Stimulated activated CD4-positive, alpha-beta T cell treated with anti-CD3 and anti-CD28 coated beads, Interleukin-15, amount 100 ng/mL, for 48 hours (primary cell): Measurements from ENCODE around the gene TMEM17.

Source experiments
- DNase-seq, 2 donors: peaks; one replicate each; pipeline ENCODE4 v3.0.0-alpha.2; 2020; ENCODE audit warnings: low read depth in 2 of 2

TMEM17 gene

DNA sequence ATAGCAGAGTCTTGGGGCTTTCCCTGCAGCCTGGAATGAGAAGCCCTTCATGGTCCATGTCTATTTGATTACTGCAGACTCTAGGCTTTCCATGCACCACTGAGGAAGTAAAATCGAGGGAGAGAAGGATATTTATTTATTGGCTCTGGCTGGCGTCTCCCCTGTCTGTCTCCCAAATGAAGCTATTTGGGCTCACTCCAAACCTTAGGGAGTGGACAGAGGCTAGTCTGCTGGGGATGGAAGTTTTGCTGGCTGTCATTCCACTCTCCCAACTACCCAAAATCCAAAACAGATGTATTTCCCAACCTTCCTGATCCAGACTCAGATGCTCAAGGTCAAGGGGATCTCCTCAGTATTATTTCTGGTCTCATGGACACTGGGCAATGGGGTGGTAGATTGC is 33.7 kb downstream of the TMEM17 start:
- DNase-seq: no peak

DNA sequence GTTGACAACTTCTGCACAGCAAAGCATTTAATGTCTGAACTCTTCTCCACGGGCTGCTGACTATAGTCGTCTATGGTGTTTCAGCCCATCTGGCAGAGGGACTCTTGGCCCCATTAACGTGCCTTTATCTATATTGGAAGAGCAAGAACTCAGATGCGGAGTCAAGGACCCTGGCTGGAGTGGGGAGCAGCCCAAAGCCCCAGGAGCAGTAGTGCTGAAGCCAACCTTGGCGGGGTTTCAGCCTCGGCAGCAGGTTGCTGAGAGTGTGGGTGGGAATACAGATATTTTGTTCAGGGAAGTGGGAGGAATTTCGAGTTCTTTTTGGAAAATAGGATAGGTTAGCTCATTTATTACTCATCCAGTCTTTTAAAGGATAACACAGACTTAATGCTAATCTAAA is 34.2 kb downstream of the TMEM17 start:
- no peak for DNase-seq

DNA sequence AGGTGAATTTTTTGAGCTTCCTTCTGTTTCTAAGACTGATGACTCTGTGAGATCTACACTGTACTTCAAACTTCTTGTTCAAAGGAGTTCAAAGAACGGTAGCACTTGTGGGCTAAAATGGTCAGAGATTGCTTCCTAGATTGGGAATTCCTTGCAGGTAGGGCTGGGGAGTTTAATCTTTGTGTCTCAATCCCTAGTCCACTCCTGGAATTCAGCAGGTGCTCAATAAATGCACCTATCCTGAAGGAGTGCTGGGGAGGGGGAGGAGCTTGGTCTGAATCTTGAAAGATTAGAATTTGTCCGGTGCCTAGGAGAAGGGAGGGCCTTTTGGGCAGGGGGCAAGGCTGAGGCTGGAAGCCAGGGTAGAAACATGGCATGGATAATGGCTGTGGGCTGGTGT is 34.6 kb downstream of the TMEM17 start:
- no peak for DNase-seq

DNA sequence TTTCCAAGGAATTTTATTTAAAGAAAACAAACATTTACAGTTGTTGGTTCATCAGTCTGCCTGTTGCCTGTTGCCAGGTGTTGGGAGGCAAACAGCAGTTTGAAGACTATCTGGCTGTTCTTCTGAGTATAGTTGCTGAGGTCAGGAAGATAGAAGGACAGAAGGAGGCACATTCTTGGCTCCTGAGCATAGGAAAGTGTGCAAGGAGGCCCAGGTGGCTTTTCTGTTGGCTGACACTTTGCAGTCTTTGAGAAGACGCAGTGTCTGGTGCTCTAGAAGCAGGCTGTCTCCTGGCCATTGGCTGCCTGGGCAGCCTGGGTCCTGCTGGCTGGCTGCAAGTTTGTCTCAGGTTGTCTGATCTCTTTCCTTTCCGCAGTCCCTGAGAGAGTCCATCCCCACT is 36.4 kb downstream of the TMEM17 start:
- no peak for DNase-seq

DNA sequence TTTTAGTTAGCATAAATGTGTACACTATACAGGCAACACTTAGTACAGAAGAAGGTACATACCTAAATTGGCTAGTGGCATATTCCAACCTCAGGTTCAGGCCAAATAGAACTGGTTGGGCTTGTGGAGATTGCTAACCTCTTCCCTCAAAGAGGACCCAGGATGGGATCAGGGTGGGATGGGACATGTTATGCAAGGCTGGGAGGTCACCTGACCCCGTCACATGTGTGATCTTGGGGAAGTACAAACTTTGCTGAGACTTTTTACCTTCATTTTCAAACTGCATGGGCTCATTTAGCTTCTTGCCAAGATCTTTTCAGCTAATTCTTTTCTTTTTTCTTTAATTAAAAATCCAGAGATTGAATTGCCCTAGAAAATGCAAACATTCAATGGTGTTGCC is 36.9 kb downstream of the TMEM17 start:
- no peak for DNase-seq

DNA sequence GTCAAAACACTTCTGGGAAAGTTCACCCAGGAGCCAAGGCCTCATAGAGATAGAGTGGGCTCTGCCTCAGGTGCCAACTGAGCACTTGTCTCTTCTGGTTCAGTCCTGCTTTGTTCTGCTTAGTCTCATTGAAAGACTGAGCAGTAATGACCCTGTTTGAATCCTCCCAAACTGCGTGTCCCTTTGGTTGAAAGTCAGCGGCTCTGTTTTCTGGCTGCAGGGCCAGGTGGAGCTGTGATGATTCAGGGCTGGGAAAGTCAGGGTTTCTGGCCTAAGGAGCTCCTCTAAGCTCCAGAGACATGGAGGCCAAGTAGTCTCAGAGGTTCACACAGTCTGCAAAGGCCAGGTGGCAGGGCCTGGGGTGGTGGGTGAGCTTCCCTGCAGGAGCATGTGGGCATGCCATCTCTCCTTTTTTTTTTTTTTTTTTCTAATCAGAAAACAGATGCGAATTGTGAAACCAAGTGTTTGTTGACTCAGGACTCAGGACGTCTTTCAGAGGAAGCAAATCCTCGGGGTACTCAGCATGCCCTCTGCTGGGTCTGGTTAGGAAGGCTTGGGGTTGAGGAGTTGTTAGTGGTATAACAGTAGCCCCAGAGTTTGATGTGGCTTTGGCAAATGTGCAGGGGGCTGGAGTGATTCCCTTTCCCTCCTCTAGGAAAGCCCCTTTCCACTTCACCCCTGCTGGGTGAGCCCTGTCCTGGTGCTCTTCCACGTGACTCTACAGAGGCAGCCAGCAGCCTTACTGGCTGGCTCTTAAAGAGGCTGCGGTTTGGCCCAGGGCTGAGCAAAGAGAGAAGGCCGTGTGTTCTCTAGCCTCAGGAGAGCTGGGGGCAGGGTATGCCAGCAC is 38.3 kb downstream of the TMEM17 start:
- no peak for DNase-seq

DNA sequence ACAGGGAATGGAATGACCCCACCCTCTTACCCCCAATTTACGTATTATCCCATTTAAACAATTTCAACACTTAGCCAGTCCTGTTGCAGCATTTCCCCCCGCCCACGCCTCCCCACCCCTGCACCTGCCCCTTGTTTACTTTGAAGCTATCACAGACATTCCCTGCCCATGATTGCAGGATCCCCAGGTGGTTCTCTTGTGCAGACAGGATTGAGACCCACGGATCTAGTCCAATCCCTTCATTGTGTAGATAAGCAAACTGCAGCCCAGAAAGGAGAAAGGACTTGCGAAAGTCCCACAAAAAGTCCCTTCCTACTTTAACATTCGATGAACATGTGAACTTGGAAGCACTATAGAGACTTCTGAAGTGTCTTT is 38.9 kb downstream of the TMEM17 start:
- DNase-seq: no peak

DNA sequence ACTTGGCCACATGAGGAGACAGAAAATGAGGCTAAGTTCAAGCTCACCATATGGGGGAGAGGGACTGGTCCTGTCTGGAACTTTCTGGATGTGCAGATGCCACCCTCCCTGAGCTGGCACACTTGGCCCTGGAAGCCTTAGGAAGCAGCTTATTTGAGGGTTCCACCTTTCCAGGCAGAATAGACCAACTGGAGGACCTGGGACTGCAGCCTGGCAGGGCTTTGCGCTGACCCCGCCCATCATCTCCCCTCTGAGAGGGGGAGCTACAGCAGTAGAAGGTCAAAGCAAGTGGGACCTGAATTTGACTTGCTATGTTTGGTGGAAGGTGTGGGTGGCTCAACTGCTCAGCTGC is 39.5 kb downstream of the TMEM17 start:
- DNase-seq: no peak

DNA sequence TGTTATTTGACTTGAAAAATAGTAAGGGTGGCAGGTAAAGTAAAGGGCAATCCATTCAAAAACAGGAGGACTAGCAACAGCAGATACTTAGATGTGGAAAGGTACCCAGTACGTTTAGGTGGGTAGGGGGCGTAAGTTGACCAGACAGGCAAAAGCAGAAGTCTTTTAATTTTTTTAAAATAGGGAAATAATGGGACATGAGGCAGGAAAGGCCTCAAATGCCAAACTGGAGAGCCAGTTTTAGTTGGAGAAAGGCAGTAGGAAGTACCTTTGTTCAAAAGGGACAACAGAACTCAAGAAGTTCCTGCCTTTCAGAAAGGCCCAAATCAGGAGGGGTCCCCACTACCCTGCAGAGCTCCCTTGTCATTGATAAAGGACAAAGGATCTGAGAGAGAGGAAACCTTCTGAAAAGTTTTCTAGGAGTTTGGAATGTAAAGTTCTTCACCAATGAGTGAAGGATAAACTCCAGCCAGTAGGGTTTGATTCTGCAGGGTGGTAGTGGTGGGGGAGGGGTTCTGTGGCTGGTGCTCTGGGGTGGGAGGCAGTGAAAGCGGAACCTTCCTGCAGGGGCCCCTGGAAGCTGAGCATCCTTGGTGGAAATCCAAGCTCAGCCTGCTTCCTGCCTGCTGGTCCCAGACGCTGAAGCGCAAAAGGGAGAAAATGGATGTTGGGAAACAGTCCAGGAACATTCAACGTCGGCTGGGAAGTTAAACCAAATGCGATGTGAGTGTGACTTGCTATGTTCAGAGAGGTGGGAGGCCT is 40.1 kb downstream of the TMEM17 start:
- DNase-seq: no peak

DNA sequence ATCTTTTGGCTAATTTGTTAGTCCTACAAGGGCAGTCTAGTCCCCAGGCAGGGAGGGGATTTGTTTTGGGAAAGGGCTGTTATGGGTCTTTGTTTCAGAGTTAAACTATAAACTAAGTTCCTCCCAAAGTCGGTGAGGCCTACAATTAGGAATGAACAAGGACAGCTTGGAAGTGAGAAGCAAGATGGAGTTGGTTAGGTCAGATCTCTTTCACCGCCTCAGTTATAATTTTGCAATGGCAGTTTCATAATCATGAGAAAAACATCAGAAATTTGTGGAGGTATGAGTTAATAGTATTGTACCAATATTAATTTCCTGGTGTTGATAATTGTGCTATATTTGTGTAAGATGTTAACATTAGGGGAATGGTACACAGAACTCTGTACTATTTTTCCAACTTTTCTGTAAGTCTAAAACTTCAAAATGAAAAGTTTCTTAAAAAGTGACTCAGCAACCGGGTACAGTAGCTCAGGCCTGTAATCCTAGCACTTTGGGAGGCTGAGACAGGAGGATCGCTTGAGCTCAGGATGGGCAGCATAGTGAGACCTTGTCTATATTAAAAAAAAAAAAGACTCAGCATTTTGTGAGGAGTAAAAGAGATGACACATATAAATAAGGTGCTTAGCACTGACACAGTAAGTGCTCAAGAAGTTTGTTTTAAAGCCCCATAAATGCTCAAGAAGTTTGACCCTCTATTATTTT is 40.8 kb downstream of the TMEM17 start:
- no peak for DNase-seq

DNA sequence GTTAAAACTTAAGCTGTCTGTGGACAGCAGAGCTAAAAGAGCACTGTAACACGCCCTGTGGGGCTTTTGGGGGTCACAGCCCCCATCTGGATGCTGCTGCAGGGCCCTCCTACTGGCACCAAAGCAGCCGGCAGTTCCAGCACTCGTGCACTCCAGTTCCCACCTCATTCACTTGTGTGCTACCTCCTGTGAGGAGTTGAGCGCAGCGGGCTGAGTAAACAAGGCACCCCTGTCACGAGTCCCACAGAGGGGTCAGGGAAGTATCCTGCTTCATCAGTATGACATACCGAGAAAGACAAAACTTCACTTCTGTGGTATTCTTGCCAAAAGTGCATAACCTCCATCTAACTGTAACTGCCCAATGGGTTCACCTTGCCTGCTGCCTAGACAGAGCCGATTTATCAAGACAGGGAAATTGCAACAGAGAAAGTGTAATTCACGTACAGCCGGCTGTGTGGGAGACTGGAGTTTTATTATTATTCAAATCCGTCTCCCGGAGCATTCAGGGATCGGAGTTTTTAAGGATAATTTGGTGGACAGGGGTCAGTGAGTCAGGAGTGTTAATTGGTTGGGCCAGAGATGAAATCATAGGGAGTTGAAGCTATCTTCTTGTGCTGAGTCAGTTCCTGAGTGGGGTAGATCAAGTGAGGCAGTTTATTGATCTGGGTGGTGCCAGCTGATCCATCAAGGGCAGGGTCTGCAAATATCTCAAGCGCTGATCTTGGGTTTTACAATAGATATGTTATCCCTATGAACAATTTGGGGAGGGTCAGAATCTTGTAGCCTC is 41.6 kb downstream of the TMEM17 start:
- no peak for DNase-seq

DNA sequence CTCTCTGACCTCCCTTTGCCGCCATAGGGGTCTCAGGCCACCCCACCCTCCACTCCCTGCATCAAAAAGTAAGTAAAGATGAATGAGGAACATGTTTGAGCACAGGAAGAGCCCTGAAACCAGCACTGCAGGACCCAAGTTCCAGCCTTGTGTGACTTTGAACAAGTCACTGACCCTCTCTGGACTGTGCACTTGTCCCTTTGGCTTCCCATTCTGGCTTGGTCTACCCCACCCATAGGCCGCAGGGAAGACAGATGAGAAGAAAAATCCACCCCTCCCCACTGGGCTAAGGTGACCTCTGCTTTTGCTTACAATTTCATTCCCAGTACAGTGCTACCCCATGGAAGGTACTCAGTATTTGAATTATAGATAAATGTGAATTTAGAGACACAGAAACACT is 43.8 kb downstream of the TMEM17 start:
- no peak for DNase-seq

DNA sequence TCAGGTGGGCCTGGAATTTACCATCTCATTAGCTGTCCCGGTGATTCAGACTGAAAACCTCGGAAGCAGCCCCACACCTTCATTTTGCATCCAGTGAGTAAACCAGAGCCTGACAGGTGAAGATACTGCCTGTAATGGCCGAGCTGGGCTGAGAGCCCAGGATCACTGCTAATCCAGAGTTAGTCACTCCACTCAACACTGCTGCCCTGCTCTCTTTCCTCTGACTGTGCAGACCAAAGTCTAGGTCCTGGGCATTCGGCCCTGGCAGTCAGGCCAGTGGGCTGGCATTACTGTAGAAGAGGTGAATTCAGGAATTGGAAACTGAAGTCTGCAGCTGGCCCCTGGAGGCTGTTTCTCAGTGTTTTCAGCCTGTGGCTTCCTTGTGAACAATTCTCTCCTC is 44.3 kb downstream of the TMEM17 start:
- no peak for DNase-seq

DNA sequence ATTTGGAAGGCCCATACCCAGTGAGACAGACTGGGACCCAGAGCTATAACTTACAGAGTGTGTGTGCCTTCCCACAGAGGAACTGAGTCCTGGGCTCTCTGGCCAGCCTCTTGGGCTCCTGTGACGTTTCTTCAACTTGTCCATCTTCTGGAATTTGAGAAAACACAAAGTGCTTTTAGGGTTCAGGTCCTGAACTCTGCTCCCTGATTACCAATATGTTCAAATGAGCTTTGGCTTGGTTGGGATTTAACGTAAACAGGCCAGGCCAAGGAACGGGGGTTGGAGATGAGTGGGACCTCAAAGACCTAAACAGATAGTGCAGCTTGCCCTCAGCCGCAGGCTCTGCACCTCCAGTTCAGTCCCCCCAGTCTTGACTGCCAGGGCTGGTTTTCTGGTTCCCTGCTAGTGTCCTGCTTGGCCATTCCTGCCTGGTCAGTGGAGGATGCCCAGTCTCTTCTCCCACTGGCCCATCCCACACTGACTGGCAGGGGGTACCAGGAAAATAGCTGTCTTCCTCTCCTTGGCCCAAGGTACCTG is 44.9 kb downstream of the TMEM17 start:
- DNase-seq: no peak

DNA sequence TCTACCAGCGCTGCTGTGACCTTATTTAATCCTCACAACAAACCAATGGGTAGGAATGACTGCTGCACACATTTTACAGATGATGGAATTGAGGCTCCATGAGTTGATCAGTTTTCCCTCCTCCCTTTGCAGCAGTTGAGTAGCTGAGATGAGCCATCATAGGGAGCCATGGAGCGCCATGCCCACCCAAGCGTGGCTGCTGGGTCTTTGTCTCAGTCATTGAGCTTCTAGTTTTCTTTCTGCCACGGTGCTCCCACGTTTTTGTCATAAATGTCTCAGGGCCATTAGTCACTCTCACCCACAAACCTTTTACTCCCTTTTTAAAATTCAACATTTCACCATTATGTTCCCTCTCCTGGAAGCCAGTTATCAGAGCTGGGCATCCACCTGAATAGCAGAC is 45.8 kb downstream of the TMEM17 start:
- DNase-seq: no peak

DNA sequence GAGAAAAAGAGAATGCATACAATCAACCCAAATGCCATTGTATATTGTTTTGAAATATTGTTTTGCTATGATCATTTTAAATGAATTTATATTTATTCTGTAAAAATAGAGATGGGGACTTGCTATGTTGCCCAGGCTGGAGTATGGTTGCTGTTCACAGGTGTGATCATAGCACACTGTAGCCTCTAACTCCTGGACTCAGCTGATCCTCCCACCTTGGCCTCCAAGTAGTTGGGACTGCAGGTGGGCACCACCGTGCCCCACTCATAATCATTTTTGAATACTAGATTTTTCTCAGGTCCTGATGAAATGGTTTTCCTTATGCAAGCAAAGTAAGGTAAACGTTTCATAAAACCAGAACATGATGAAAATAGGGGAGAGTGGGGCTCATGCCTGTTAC is 46.3 kb downstream of the TMEM17 start:
- no peak for DNase-seq

DNA sequence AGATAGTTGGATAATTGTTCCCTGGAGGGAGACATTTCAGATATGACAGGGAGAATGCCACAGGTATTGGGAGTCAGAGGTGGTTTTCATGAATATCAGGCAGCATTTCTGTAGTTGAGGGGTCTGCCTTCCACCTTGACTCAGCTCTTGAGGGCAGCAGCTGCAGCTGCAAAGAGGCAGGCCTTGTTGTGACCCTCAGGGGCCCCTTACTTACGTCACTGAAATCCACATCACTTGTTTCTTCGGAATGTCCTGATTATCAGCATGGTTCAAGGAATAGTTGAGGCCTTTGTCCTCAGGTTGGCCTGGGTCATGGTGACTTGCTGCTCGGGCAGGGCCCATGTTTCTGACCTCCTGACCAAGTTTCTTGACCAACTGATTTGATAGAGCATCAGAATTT is 46.9 kb downstream of the TMEM17 start:
- no peak for DNase-seq

DNA sequence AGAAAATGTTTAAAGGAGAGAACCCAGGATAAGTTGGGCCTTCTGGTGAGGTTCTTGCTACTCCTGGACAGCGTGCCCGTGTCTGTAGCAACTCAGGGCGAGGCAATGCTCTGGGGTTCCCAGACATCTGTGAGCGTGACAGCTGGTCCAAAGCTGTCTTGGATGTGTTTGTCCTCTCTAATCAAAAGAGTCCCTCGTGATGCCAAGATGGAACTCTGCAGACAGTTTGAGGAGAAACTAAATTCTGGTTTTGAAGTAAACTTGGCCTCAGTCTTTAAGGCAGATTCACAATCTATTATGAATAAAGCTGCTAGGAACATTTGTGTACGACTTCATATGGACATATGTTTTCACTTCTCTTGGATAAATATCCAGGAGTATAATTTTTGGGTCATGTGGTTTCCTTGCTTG is 47.3 kb downstream of the TMEM17 start:
- no peak for DNase-seq

DNA sequence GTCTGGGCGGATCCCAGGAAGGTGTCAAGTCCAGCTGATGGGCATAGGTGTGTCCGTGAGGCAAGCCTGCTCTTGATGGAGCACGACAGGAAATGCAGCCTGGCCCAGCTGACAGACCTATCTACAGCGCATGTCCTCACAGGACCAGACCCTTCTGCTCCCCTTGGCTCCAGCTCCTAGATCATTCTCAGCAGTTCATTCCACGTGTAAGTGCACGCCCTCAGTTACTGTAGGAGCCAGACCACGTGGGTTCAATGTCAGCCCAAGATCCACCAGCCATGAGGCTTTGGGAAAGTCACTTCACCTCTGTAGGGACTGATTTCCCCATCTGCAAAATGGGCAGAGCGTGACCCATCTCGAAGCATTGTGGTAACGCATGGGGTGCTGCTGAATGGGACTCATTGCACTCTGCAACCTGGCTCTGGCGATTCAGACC is 47.8 kb downstream of the TMEM17 start:
- no peak for DNase-seq

DNA sequence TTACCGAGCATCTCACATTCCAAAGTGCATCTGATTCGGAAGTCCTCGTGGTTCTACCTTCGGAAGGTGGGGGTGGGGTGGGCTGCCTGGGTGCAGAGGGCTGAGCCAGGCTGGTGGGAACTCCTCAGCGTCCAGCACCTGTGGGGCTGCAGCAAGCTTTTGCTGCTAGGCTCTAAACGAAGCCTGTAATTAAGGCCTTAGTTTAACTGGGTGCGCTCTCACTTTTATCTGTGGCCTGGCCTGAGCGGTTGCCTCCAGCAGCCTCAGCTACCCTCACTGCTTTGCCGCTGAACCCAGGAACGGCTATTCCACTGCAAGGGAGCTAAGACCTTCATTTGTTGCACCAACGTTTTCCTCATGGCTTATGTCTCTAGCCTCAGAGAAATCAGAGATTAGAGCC is 48.4 kb downstream of the TMEM17 start:
- no peak for DNase-seq

DNA sequence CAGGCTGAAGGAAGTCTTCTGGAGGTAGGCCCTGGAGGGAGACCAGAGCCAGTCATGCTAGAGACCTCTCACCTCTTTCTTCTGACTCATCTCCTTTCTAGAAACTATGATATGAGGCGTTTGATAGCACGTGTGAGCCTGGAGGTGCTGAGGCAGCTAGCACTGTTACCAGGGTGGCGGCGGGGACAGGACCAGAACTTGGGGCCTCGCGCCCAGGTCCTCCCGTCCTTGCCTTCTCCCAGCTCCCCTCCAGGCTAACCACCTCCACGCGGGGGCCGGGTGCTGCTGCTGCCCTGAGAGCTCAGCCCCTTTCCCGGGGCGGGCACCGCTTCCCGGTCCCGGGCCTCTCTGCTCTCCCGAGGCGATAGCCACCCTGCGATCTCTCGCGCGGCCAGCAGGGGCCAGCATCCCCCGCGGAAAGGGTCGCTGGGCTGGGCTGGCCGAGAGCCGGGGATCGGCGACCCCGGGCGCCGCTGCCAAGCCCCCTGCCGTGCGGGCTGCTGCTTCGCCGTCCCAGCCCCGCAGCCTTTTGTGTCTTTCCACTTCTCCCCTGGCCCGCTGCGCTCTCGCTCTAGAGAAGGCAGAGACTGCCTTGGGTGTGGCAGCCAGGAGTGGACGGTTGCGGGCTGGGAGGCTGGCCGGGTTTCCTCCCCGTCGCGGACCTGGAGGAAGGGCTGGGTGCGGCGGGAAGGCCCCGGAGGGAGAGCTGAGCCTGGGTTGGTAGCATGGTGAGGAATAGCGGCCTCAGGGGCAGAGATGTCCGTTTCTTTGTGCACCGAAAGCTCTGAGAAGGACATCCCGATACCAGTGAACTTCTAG is 49.1 kb downstream of the TMEM17 start:
- DNase-seq: peak; percentile 29 to 57
